Activated T-cell treated with anti-CD3 and anti-CD28 coated beads, Interleukin-2, amount 50 U/mL, for 72 hours (primary cell): ENCODE results near the gene NNMT. TPM values are rescaled to one million over a fixed set of nuclear protein-coding genes. Genes with fewer than 3 reads are reported as not detected.

Experiments used
- ATAC-seq, 2 donors: fragments of 150-1000 bp; cut with Tn5 transposase; replicated peaks in 1 of 2; 2 replicates each; pipeline ENCODE4 v1.10.0; 2021; ENCODE audit warnings: moderate library complexity in 2 of 2, mild to moderate bottlenecking in 1 of 2
- DNase-seq, 2 donors: peaks; one replicate each; pipeline ENCODE4 v3.0.0; 2021 to 2022; ENCODE audit warnings: mixed read lengths in 1 of 2
- H3K27ac Mint-ChIP-seq: one replicate; pipeline ENCODE4 v1.8.0; 2022; ENCODE audit warnings: mild to moderate bottlenecking, moderate library complexity, mixed read lengths
- H3K27me3 Mint-ChIP-seq: one replicate; pipeline ENCODE4 v1.8.0; 2022; ENCODE audit warnings: low read depth, mixed read lengths
- H3K36me3 Mint-ChIP-seq, 2 donors: one replicate each; pipeline ENCODE4 v1.8.0; 2022; ENCODE audit warnings: mixed read lengths in 2 of 2, mild to moderate bottlenecking in 1 of 2; ENCODE audit not compliant: insufficient read depth in 2 of 2
- H3K4me1 Mint-ChIP-seq: one replicate; pipeline ENCODE4 v1.8.0; 2022; ENCODE audit warnings: low read depth, mixed read lengths
- H3K4me3 Mint-ChIP-seq, 2 donors: one replicate each; pipeline ENCODE4 v1.8.0; 2022; ENCODE audit warnings: mild to moderate bottlenecking in 2 of 2, mixed read lengths in 2 of 2, moderate library complexity in 2 of 2
- H3K9me3 Mint-ChIP-seq, 2 donors: one replicate each; pipeline ENCODE4 v1.8.0; 2022; ENCODE audit warnings: mixed read lengths in 2 of 2
- total RNA-seq, 2 donors: library from RNA; stranded (reverse); gene quantifications; one replicate each; pipeline ENCODE4 v1.2.3, GENCODE V29; 2022

NNMT gene
- total RNA-seq, 2 donors from 2014 or later: not detected

- DNase-seq (no peak), ATAC-seq (no peak)
- Mint-ChIP-seq H3K4me1 (no peaks in the 10 kb centered on the region), H3K9me3 (peaks cover 0 to 2% of the 10 kb centered on the region in 2 donors), H3K4me3 (no peak overlapping the region), H3K36me3 (peaks cover 0 to 1% of the 10 kb centered on the region in 2 donors), H3K27ac (no peak overlapping the region), H3K27me3 (no peaks in the 10 kb centered on the region)
These were observed 2.9 kb upstream of the NNMT start for GRCh38 chr11:114293201-114293711.

GRCh38 chr11:114296605-114297372 lies 590 bp downstream of the NNMT start:
- Mint-ChIP-seq H3K36me3 (peaks cover 0 to 8% of the 10 kb centered on the region in 2 donors), H3K4me3 (no peak overlapping the region), H3K4me1 (no peaks in the 10 kb centered on the region), H3K9me3 (peaks cover 0 to 4% of the 10 kb centered on the region in 2 donors), H3K27ac (no peak overlapping the region), H3K27me3 (no peaks in the 10 kb centered on the region)
- DNase-seq (no peak), ATAC-seq (no peak)

GRCh38 chr11:114297806-114298709 lies 1.9 kb downstream of the NNMT start:
- peaks cover 2 to 6% of the 10 kb centered on the region in 2 donors for H3K9me3 Mint-ChIP-seq
- H3K27ac Mint-ChIP-seq: no peak overlapping the region
- H3K4me1 Mint-ChIP-seq: no peaks in the 10 kb centered on the region
- DNase-seq: no peak
- no peak for ATAC-seq
- no peak overlapping the region for H3K4me3 Mint-ChIP-seq
- no peaks in the 10 kb centered on the region for H3K27me3 Mint-ChIP-seq
- peaks cover 0 to 9% of the 10 kb centered on the region in 2 donors for H3K36me3 Mint-ChIP-seq

- Mint-ChIP-seq H3K9me3 (peaks cover 2 to 6% of the 10 kb centered on the region in 2 donors), H3K27ac (no peak overlapping the region), H3K4me3 (no peak overlapping the region), H3K27me3 (no peaks in the 10 kb centered on the region), H3K4me1 (no peaks in the 10 kb centered on the region), H3K36me3 (peaks cover 0 to 9% of the 10 kb centered on the region in 2 donors)
- no peak for DNase-seq
- no peak for ATAC-seq
These were observed 2.5 kb downstream of the NNMT start for GRCh38 chr11:114298710-114299109.

GRCh38 chr11:114301088-114301487 lies 4.9 kb downstream of the NNMT start:
- ATAC-seq: no peak
- peaks cover 2 to 4% of the 10 kb centered on the region in 2 donors for H3K9me3 Mint-ChIP-seq
- H3K27me3 Mint-ChIP-seq: no peaks in the 10 kb centered on the region
- H3K36me3 Mint-ChIP-seq: peaks cover 0 to 8% of the 10 kb centered on the region in 2 donors
- H3K4me1 Mint-ChIP-seq: no peaks in the 10 kb centered on the region
- no peak overlapping the region for H3K27ac Mint-ChIP-seq
- H3K4me3 Mint-ChIP-seq: no peak overlapping the region
- DNase-seq: no peak

GRCh38 chr11:114301927-114302326 lies 5.7 kb downstream of the NNMT start:
- Mint-ChIP-seq H3K27me3 (peaks cover 8% of the 10 kb centered on the region), H3K4me3 (no peak overlapping the region), H3K27ac (no peak overlapping the region), H3K4me1 (no peaks in the 10 kb centered on the region), H3K9me3 (peaks cover 2 to 5% of the 10 kb centered on the region in 2 donors), H3K36me3 (peaks cover 0 to 10% of the 10 kb centered on the region in 2 donors)
- ATAC-seq: no peak
- no peak for DNase-seq

- DNase-seq: no peak
- H3K27me3 Mint-ChIP-seq: peaks cover 16% of the 10 kb centered on the region
- peaks cover 2% of the 10 kb centered on the region for H3K4me1 Mint-ChIP-seq
These were observed 6.5 kb downstream of the NNMT start for GRCh38 chr11:114302663-114303062.

GRCh38 chr11:114304065-114304464 lies 7.9 kb downstream of the NNMT start:
- H3K27me3 Mint-ChIP-seq: peaks cover 26% of the 10 kb centered on the region
- no peak overlapping the region for H3K4me3 Mint-ChIP-seq
- ATAC-seq: no peak

More at GRCh38 chr11:114302663-114303062, 6.5 kb downstream of the NNMT start:
- ATAC-seq: no peak
- Mint-ChIP-seq H3K27ac (no peak overlapping the region), H3K4me3 (no peak overlapping the region), H3K9me3 (peaks cover 2 to 5% of the 10 kb centered on the region in 2 donors), H3K36me3 (peaks cover 0 to 10% of the 10 kb centered on the region in 2 donors)

GRCh38 chr11:114304969-114305368 lies 8.8 kb downstream of the NNMT start:
- peaks cover 2 to 3% of the 10 kb centered on the region in 2 donors for H3K9me3 Mint-ChIP-seq
- DNase-seq: no peak
- H3K27ac Mint-ChIP-seq: no peak overlapping the region
- ATAC-seq: no peak
- peaks cover 0 to 10% of the 10 kb centered on the region in 2 donors for H3K36me3 Mint-ChIP-seq
- H3K4me3 Mint-ChIP-seq: no peak overlapping the region
- peaks cover 8% of the 10 kb centered on the region for H3K4me1 Mint-ChIP-seq
- peaks cover 33% of the 10 kb centered on the region for H3K27me3 Mint-ChIP-seq

More at GRCh38 chr11:114304065-114304464, 7.9 kb downstream of the NNMT start:
- H3K36me3 Mint-ChIP-seq: peaks cover 0 to 10% of the 10 kb centered on the region in 2 donors
- no peak for DNase-seq
- H3K4me1 Mint-ChIP-seq: peaks cover 8% of the 10 kb centered on the region
- H3K9me3 Mint-ChIP-seq: peaks cover 2 to 5% of the 10 kb centered on the region in 2 donors
- H3K27ac Mint-ChIP-seq: no peak overlapping the region

- peaks cover 0 to 1% of the 10 kb centered on the region in 2 donors for H3K9me3 Mint-ChIP-seq
- H3K4me3 Mint-ChIP-seq: no peak overlapping the region
- peaks cover 8% of the 10 kb centered on the region for H3K4me1 Mint-ChIP-seq
- ATAC-seq: no peak
- no peak overlapping the region for H3K27ac Mint-ChIP-seq
- DNase-seq: no peak
- peaks cover 41% of the 10 kb centered on the region for H3K27me3 Mint-ChIP-seq
- H3K36me3 Mint-ChIP-seq: peaks cover 0 to 2% of the 10 kb centered on the region in 2 donors
These were observed 11.5 kb downstream of the NNMT start for GRCh38 chr11:114307524-114308203.

GRCh38 chr11:114308689-114309089 lies 12.5 kb downstream of the NNMT start:
- H3K4me3 Mint-ChIP-seq: no peak overlapping the region
- ATAC-seq: no peak

GRCh38 chr11:114309517-114309916 lies 13.3 kb downstream of the NNMT start:
- H3K27ac Mint-ChIP-seq: no peak overlapping the region
- ATAC-seq (no peak), DNase-seq (no peak)
- peaks cover 0 to 1% of the 10 kb centered on the region in 2 donors for H3K9me3 Mint-ChIP-seq
- H3K4me3 Mint-ChIP-seq: no peak overlapping the region
- H3K4me1 Mint-ChIP-seq: peaks cover 8% of the 10 kb centered on the region
- H3K27me3 Mint-ChIP-seq: peaks cover 41% of the 10 kb centered on the region
- peaks cover 0 to 2% of the 10 kb centered on the region in 2 donors for H3K36me3 Mint-ChIP-seq

More at GRCh38 chr11:114308689-114309089, 12.5 kb downstream of the NNMT start:
- H3K4me1 Mint-ChIP-seq: peaks cover 8% of the 10 kb centered on the region
- H3K9me3 Mint-ChIP-seq: peaks cover 0 to 1% of the 10 kb centered on the region in 2 donors
- DNase-seq: no peak
- H3K27me3 Mint-ChIP-seq: peaks cover 41% of the 10 kb centered on the region
- no peak overlapping the region for H3K27ac Mint-ChIP-seq
- peaks cover 0 to 2% of the 10 kb centered on the region in 2 donors for H3K36me3 Mint-ChIP-seq
